Neural cell (in vitro differentiated cells): ENCODE data around the gene LUC7L2. TPM values are rescaled to one million over a fixed set of nuclear protein-coding genes. Genes with fewer than 3 reads are reported as not detected.

Experiments
- H2AFZ ChIP-seq: fragments of 200-600, 300-800 bp; sonication (generic), shearing (Covaris generic); 2 replicates; pipeline ENCODE4 v1.6.0; 2014; ENCODE audit warnings: low read depth, mild to moderate bottlenecking, antibody characterized with exemption, low read length, moderate library complexity
- H3F3A ChIP-seq: fragments of 200-600 bp; shearing (Covaris generic); 2 replicates; pipeline ENCODE4 v1.6.1; 2016; ENCODE audit warnings: mild to moderate bottlenecking, moderate library complexity, mixed read lengths, antibody characterized with exemption, low read length; ENCODE audit not compliant: insufficient read depth, poor library complexity, severe bottlenecking
- H3K27ac ChIP-seq: fragments of 200-600, 300-800 bp; sonication (generic), shearing (Covaris generic); 2 replicates; pipeline ENCODE4 v1.5.1; 2014; ENCODE audit warnings: mild to moderate bottlenecking, low read length, moderate library complexity
- H3K27me3 ChIP-seq: fragments of 300-800, 200-600 bp; sonication (generic), shearing (Covaris generic); 2 replicates; pipeline ENCODE4 v1.6.0; 2014; ENCODE audit warnings: mild to moderate bottlenecking, low read depth, low read length, moderate library complexity; ENCODE audit not compliant: insufficient read depth
- H3K36me3 ChIP-seq: fragments of 300-800, 200-600 bp; sonication (generic), shearing (Covaris generic); 2 replicates; pipeline ENCODE4 v1.5.1; 2014; ENCODE audit warnings: mild to moderate bottlenecking, antibody characterized with exemption, low read length, moderate library complexity; ENCODE audit not compliant: insufficient read depth
- H3K4me2 ChIP-seq: fragments of 300-800, 200-600 bp; sonication (generic), shearing (Covaris generic); 2 replicates; pipeline ENCODE4 v1.6.0; 2014; ENCODE audit warnings: mild to moderate bottlenecking, low read length
- H3K4me3 ChIP-seq: fragments of 300-800, 200-600 bp; sonication (generic), shearing (Covaris generic); 2 replicates; pipeline ENCODE4 v1.5.1; 2014; ENCODE audit warnings: mild to moderate bottlenecking, low read length, moderate library complexity
- H3K79me2 ChIP-seq: fragments of 200-600 bp; shearing (Covaris generic); replicated peaks from 2 replicates; pipeline ENCODE4 v1.6.0; 2014; ENCODE audit warnings: mild to moderate bottlenecking, low read length, moderate library complexity; ENCODE audit not compliant: insufficient read depth
- H3K9ac ChIP-seq: fragments of 300-800, 200-600 bp; sonication (generic), shearing (Covaris generic); 2 replicates; pipeline ENCODE4 v1.6.1; 2016; ENCODE audit warnings: mild to moderate bottlenecking, low read length, mixed read lengths
- H3K9me2 ChIP-seq: fragments of 200-600 bp; shearing (Covaris generic); 2 replicates; pipeline ENCODE4 v1.6.1; 2016; ENCODE audit warnings: mild to moderate bottlenecking, low read length, mixed read lengths; ENCODE audit not compliant: insufficient read depth
- H3K9me3 ChIP-seq: fragments of 200-600, 300-800 bp; sonication (generic), shearing (Covaris generic); 2 replicates; pipeline ENCODE4 v1.6.1; 2016; ENCODE audit warnings: mild to moderate bottlenecking, mixed run types, low read length, moderate library complexity, mixed read lengths
- H4K20me1 ChIP-seq: fragments of 200-600 bp; shearing (Covaris generic); 2 replicates; pipeline ENCODE4 v1.6.1; 2016; ENCODE audit warnings: mild to moderate bottlenecking, mixed run types; ENCODE audit not compliant: insufficient read depth
- EP300 ChIP-seq: fragments of 450-650 bp; conservative IDR thresholded peaks from 2 replicates; pipeline ENCODE4 v1.6.1; 2014; ENCODE audit warnings: antibody characterized with exemption, mild to moderate bottlenecking, moderate library complexity; ENCODE audit not compliant: poor library complexity, severe bottlenecking
- EZH2 ChIP-seq: fragments of 200-600, 300-800 bp; shearing (Covaris generic), sonication (generic); IDR thresholded peaks from 2 replicates; pipeline ENCODE4 v1.6.1; 2014; ENCODE audit warnings: antibody characterized with exemption, low read length, borderline replicate concordance, mild to moderate bottlenecking; ENCODE audit not compliant: insufficient read depth, poor library complexity, severe bottlenecking
- MXI1 ChIP-seq: fragments of 450-650 bp; conservative IDR thresholded peaks from 2 replicates; pipeline ENCODE4 v1.6.1; 2014; ENCODE audit warnings: antibody characterized with exemption, mild to moderate bottlenecking; ENCODE audit not compliant: poor library complexity, severe bottlenecking
- POLR2AphosphoS5 ChIP-seq: IDR thresholded peaks from 2 replicates; pipeline ENCODE4 v1.6.1; 2012
- RAD21 ChIP-seq: fragments of 450-650 bp; conservative IDR thresholded peaks from 2 replicates; pipeline ENCODE4 v1.6.1; 2014; ENCODE audit warnings: antibody characterized with exemption, mild to moderate bottlenecking, moderate library complexity
- SMC3 ChIP-seq: fragments of 450-650 bp; conservative IDR thresholded peaks from 2 replicates; pipeline ENCODE4 v1.6.1; 2014; ENCODE audit warnings: antibody characterized with exemption, mild to moderate bottlenecking, moderate library complexity; ENCODE audit not compliant: poor library complexity
- TAF1 ChIP-seq: IDR thresholded peaks from 2 replicates; pipeline ENCODE4 v1.6.1; 2012; ENCODE audit warnings: low read depth
- polyA plus RNA-seq: library from polyadenylated mRNA; depleted of rRNA; stranded (reverse); fragments of >200 nt; gene quantifications from 2 replicates; pipeline ENCODE4 v1.2.3, GENCODE V29; 2014
- TF ChIP-seq, protein P1 (sequence below): IDR thresholded peaks from 2 replicates; pipeline ENCODE4 v1.6.1; 2012; ENCODE audit warnings: borderline replicate concordance
- TF ChIP-seq, protein P2 (sequence below): fragments of 450-650 bp; IDR thresholded peaks from 2 replicates; pipeline ENCODE4 v1.5.1; 2014; ENCODE audit warnings: antibody characterized with exemption, mild to moderate bottlenecking, moderate library complexity; ENCODE audit not compliant: poor library complexity, severe bottlenecking

Gene LUC7L2
- polyA plus RNA-seq, 1 donor from 2014 or later, result 153 TPM

DNA sequence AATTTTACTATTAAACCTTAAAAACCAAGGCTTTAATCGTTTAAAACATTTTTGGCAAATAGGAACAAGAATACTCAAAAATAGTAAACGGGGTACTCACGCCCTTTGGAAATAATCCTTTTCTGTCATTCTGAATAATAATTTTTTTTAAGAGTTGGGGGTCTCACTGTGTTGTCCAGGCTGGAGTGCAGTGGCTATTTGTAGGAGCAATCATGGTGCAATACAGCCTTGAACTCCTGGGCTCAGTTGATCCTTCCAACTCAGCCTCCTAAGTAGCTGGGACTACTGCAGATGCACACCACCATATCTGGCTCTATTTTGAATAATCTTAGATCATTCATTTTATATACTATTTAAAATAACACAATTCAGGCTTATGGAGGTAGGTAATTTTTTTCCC, 24.9 kb downstream of the LUC7L2 start:
- Histone ChIP-seq H4K20me1 (no peaks in the 10 kb centered on the region), H3F3A (no peaks in the 10 kb centered on the region), H3K9ac (no peak overlapping the region), H3K79me2 (peaks cover 13% of the 10 kb centered on the region), H3K9me2 (no peaks in the 10 kb centered on the region), H3K36me3 (peaks cover 6% of the 10 kb centered on the region), H3K4me2 (no peak overlapping the region), H3K4me3 (no peak overlapping the region), H3K27me3 (no peaks in the 10 kb centered on the region), H2AFZ (no peak overlapping the region), H3K9me3 (no peaks in the 10 kb centered on the region), H3K27ac (no peak overlapping the region)
- TF ChIP-seq POLR2AphosphoS5, result no peak
- TF ChIP-seq EP300, result no peak
- TF ChIP-seq, protein P1, sequence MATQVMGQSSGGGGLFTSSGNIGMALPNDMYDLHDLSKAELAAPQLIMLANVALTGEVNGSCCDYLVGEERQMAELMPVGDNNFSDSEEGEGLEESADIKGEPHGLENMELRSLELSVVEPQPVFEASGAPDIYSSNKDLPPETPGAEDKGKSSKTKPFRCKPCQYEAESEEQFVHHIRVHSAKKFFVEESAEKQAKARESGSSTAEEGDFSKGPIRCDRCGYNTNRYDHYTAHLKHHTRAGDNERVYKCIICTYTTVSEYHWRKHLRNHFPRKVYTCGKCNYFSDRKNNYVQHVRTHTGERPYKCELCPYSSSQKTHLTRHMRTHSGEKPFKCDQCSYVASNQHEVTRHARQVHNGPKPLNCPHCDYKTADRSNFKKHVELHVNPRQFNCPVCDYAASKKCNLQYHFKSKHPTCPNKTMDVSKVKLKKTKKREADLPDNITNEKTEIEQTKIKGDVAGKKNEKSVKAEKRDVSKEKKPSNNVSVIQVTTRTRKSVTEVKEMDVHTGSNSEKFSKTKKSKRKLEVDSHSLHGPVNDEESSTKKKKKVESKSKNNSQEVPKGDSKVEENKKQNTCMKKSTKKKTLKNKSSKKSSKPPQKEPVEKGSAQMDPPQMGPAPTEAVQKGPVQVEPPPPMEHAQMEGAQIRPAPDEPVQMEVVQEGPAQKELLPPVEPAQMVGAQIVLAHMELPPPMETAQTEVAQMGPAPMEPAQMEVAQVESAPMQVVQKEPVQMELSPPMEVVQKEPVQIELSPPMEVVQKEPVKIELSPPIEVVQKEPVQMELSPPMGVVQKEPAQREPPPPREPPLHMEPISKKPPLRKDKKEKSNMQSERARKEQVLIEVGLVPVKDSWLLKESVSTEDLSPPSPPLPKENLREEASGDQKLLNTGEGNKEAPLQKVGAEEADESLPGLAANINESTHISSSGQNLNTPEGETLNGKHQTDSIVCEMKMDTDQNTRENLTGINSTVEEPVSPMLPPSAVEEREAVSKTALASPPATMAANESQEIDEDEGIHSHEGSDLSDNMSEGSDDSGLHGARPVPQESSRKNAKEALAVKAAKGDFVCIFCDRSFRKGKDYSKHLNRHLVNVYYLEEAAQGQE, result no peak
- TF ChIP-seq MXI1, result no peak

DNA sequence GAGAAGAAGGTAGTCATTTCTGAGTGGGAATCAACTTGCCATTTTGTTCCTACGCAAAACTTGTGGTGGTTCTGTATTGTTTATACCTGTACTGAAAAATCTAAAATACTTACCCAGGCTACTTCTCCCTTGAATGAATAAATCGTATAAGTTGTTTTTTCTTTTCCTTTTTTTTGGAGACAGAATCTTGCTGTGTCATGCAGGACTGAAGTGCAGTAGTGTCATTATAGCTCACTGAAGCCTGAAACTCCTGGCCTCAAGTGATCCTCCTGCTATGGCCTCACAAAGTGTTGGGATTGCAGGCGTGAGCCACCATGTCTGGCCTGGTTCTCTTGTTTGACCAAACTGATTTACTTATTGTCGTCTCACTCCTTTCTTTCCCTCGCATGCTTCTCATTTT, 27.9 kb downstream of the LUC7L2 start:
- TF ChIP-seq EP300, result no peak
- TF ChIP-seq EZH2, result no peak
- no peak for TF ChIP-seq SMC3
- TF ChIP-seq MXI1, result no peak
- TF ChIP-seq TAF1, result no peak
- TF ChIP-seq, protein P2, sequence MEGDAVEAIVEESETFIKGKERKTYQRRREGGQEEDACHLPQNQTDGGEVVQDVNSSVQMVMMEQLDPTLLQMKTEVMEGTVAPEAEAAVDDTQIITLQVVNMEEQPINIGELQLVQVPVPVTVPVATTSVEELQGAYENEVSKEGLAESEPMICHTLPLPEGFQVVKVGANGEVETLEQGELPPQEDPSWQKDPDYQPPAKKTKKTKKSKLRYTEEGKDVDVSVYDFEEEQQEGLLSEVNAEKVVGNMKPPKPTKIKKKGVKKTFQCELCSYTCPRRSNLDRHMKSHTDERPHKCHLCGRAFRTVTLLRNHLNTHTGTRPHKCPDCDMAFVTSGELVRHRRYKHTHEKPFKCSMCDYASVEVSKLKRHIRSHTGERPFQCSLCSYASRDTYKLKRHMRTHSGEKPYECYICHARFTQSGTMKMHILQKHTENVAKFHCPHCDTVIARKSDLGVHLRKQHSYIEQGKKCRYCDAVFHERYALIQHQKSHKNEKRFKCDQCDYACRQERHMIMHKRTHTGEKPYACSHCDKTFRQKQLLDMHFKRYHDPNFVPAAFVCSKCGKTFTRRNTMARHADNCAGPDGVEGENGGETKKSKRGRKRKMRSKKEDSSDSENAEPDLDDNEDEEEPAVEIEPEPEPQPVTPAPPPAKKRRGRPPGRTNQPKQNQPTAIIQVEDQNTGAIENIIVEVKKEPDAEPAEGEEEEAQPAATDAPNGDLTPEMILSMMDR, result no peak
- TF ChIP-seq POLR2AphosphoS5, result no peak
- no peak for TF ChIP-seq RAD21
- TF ChIP-seq, protein P1, result no peak
- Histone ChIP-seq H3K4me2 (no peak overlapping the region), H2AFZ (no peak overlapping the region), H3K36me3 (peaks cover 6% of the 10 kb centered on the region), H3K9ac (no peak overlapping the region), H3K4me3 (no peak overlapping the region), H3K27me3 (no peaks in the 10 kb centered on the region), H3K79me2 (peaks cover 16% of the 10 kb centered on the region), H3K27ac (no peak overlapping the region), H4K20me1 (no peaks in the 10 kb centered on the region), H3F3A (no peaks in the 10 kb centered on the region), H3K9me2 (no peaks in the 10 kb centered on the region), H3K9me3 (no peaks in the 10 kb centered on the region)
